HL-60 (cell line): ENCODE measurements around the gene FOXRED2.

Experiments
- DNase-seq, 2 experiments: peaks; one replicate each; pipeline ENCODE4 v3.0.0-alpha.2; 2010 to 2020; ENCODE audit warnings: low read depth in 1 of 2, low spot score in 1 of 2
- H3K27ac ChIP-seq: fragments of 250-450 bp; sonication (Bioruptor Pico); replicated peaks from 2 replicates; pipeline ENCODE4 v1.5.1; 2020; ENCODE audit warnings: mild to moderate bottlenecking, moderate library complexity
- H3K27me3 ChIP-seq: fragments of 250-450 bp; sonication (Bioruptor Pico); 2 replicates; pipeline ENCODE4 v1.5.1; 2021; ENCODE audit warnings: mild to moderate bottlenecking, moderate library complexity; ENCODE audit not compliant: insufficient read depth, poor library complexity, severe bottlenecking
- H3K4me3 ChIP-seq: replicated peaks from 2 replicates; pipeline ENCODE4 v1.5.1; 2011; ENCODE audit warnings: mild to moderate bottlenecking, control low read depth, low read length; ENCODE audit not compliant: insufficient read depth
- CTCF ChIP-seq: IDR thresholded peaks from one replicate; pipeline ENCODE4 v1.5.1; 2011; ENCODE audit warnings: low read length, control low read depth, inconsistent platforms; ENCODE audit not compliant: insufficient read depth
- GABPA ChIP-seq: IDR thresholded peaks from 2 replicates; pipeline ENCODE4 v1.6.1; 2012; ENCODE audit warnings: low read depth
- POLR2AphosphoS5 ChIP-seq: IDR thresholded peaks from 2 replicates; pipeline ENCODE4 v1.6.1; 2012; ENCODE audit warnings: low read depth
- REST ChIP-seq: IDR thresholded peaks from 2 replicates; pipeline ENCODE4 v1.6.1; 2012; ENCODE audit warnings: low read depth; ENCODE audit not compliant: insufficient replicate concordance
- SPI1 ChIP-seq: IDR thresholded peaks from 2 replicates; pipeline ENCODE4 v1.6.1; 2012; ENCODE audit warnings: low read depth, mild to moderate bottlenecking, borderline replicate concordance

Gene FOXRED2

GRCh38 chr22:36541831-36542411 is 35.1 kb upstream of the FOXRED2 start:
- no peaks in the 10 kb centered on the region for H3K27me3 ChIP-seq
- TF ChIP-seq GABPA (no peak), SPI1 (no peak), REST (no peak), CTCF (no peak), POLR2AphosphoS5 (no peak)
- no peak overlapping the region for H3K27ac ChIP-seq
- DNase-seq = no peak
- no peak overlapping the region for H3K4me3 ChIP-seq

- no peak overlapping the region for H3K27ac ChIP-seq
- TF ChIP-seq CTCF (no peak), REST (no peak), POLR2AphosphoS5 (no peak), SPI1 (no peak), GABPA (no peak)
- no peaks in the 10 kb centered on the region for H3K27me3 ChIP-seq
- DNase-seq = no peak
- no peak overlapping the region for H3K4me3 ChIP-seq
Observed at GRCh38 chr22:36540867-36541642, 34.2 kb upstream of the FOXRED2 start.

GRCh38 chr22:36538529-36538928 is 31.7 kb upstream of the FOXRED2 start:
- Histone ChIP-seq H3K27me3 (no peaks in the 10 kb centered on the region), H3K4me3 (no peak overlapping the region), H3K27ac (no peak overlapping the region)
- no peak for DNase-seq
- no peak for TF ChIP-seq SPI1
- no peak for TF ChIP-seq POLR2AphosphoS5
- no peak for TF ChIP-seq CTCF
- TF ChIP-seq GABPA = no peak
- no peak for TF ChIP-seq REST
